ENCODE measurements around the gene ADH1A.

The ADH1A gene

DNA sequence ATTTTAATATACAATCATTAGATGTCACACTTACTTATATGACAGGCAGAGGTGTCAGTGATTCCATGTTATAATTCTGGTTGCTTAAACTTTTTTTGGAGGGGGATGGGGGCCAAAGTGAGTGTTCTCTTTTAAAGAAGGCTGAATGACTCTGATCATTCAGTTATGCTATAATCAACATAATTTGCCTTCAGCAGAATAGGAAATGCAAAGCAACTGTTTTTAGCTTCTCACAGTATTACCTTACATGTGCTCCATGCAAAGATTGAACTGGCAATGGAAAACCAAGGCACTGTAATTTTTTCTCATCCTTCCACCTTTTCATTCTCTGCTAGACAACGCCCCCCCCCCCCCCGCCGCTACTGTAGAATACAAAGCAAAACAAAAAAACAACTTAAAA is 48.4 kb upstream of the ADH1A start (continued):
- TF ChIP-seq, protein P1, sequence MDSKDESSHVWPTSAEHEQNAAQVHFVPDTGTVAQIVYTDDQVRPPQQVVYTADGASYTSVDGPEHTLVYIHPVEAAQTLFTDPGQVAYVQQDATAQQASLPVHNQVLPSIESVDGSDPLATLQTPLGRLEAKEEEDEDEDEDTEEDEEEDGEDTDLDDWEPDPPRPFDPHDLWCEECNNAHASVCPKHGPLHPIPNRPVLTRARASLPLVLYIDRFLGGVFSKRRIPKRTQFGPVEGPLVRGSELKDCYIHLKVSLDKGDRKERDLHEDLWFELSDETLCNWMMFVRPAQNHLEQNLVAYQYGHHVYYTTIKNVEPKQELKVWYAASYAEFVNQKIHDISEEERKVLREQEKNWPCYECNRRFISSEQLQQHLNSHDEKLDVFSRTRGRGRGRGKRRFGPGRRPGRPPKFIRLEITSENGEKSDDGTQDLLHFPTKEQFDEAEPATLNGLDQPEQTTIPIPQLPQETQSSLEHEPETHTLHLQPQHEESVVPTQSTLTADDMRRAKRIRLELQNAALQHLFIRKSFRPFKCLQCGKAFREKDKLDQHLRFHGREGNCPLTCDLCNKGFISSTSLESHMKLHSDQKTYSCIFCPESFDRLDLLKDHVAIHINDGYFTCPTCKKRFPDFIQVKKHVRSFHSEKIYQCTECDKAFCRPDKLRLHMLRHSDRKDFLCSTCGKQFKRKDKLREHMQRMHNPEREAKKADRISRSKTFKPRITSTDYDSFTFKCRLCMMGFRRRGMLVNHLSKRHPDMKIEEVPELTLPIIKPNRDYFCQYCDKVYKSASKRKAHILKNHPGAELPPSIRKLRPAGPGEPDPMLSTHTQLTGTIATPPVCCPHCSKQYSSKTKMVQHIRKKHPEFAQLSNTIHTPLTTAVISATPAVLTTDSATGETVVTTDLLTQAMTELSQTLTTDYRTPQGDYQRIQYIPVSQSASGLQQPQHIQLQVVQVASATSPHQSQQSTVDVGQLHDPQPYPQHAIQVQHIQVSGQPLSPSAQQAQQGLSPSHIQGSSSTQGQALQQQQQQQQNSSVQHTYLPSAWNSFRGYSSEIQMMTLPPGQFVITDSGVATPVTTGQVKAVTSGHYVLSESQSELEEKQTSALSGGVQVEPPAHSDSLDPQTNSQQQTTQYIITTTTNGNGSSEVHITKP (tag by site-specific recombination; IDR thresholded peaks at IDR 0.05), result no peak
- TF ChIP-seq ZNF19 (tag by site-specific recombination; IDR thresholded peaks at IDR 0.05; ENCODE audit: low read depth), result no peak
- no peak for TF ChIP-seq ZNF776 (tag by site-specific recombination; IDR thresholded peaks at IDR 0.05; ENCODE audit: borderline replicate concordance)

- H3K4me1 ChIP-seq (ENCODE audit: control insufficient read depth, insufficient read depth, low read length), result no peaks in the 10 kb centered on the region
- H3K36me3 ChIP-seq (ENCODE audit: control insufficient read depth in 2 of 2, insufficient read depth in 1 of 2, low read length in 2 of 2), result no peaks in the 10 kb centered on the region
- TF ChIP-seq ZXDB (tag by site-specific recombination; IDR thresholded peaks at IDR 0.05) (no peak), BCL6B (tag by site-specific recombination; IDR thresholded peaks at IDR 0.05) (no peak), ZNF239 (tag by site-specific recombination; IDR thresholded peaks at IDR 0.05) (no peak), ZBTB20 (tag by site-specific recombination; IDR thresholded peaks at IDR 0.05) (no peak), ZNF266 (tag by site-specific recombination; IDR thresholded peaks at IDR 0.05; ENCODE audit: low read depth) (no peak), ZNF26 (tag by site-specific recombination; IDR thresholded peaks at IDR 0.05) (no peak)
- TF ChIP-seq, protein P2, sequence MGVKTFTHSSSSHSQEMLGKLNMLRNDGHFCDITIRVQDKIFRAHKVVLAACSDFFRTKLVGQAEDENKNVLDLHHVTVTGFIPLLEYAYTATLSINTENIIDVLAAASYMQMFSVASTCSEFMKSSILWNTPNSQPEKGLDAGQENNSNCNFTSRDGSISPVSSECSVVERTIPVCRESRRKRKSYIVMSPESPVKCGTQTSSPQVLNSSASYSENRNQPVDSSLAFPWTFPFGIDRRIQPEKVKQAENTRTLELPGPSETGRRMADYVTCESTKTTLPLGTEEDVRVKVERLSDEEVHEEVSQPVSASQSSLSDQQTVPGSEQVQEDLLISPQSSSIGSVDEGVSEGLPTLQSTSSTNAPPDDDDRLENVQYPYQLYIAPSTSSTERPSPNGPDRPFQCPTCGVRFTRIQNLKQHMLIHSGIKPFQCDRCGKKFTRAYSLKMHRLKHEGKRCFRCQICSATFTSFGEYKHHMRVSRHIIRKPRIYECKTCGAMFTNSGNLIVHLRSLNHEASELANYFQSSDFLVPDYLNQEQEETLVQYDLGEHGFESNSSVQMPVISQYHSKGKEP (tag by site-specific recombination; IDR thresholded peaks at IDR 0.05), result no peak
- no peaks in the 10 kb centered on the region for H3K9me3 ChIP-seq (ENCODE audit: control insufficient read depth, insufficient read depth, low read depth, low read length)
- no peak overlapping the region for H3K4me3 ChIP-seq (ENCODE audit: low read depth, low read length)
- CTCF ChIA-PET, result no interaction called here
- POLR2A ChIA-PET, result no interaction called here
- no peak overlapping the region for H3K27ac ChIP-seq (ENCODE audit: extremely low read depth, low read depth, low read length)
Observed at GRCh38 chr4:99336553-99336952, 45.8 kb upstream of the ADH1A start.

GRCh38 chr4:99334880-99335279 is 44.1 kb upstream of the ADH1A start:
- no peaks in the 10 kb centered on the region for H3K36me3 ChIP-seq (ENCODE audit: control insufficient read depth in 2 of 2, insufficient read depth in 1 of 2, low read length in 2 of 2)
- no peak overlapping the region for H3K27ac ChIP-seq (ENCODE audit: extremely low read depth, low read depth, low read length)
- H3K4me1 ChIP-seq (ENCODE audit: control insufficient read depth, insufficient read depth, low read length), result no peaks in the 10 kb centered on the region
- CTCF ChIA-PET, result interaction anchor here (0.6 kb wide), 1 partner anchor 611 kb away, joined by 3 read pairs; no protein-coding TSS in a partner anchor
- H3K4me3 ChIP-seq (ENCODE audit: low read depth, low read length), result no peak overlapping the region
- TF ChIP-seq ATF2 (tag by site-specific recombination; IDR thresholded peaks at IDR 0.05; ENCODE audit: low read depth) (no peak), SCRT2 (tag by site-specific recombination; IDR thresholded peaks at IDR 0.05) (0 out of 2 replicates have a peak, but pooled peaks have one; percentile 19), ZNF571 (tag by site-specific recombination; IDR thresholded peaks at IDR 0.05) (no peak), ZNF391 (tag by site-specific recombination; IDR thresholded peaks at IDR 0.05; ENCODE audit: borderline replicate concordance, low read depth) (no peak)
- TF ChIP-seq, protein P3, sequence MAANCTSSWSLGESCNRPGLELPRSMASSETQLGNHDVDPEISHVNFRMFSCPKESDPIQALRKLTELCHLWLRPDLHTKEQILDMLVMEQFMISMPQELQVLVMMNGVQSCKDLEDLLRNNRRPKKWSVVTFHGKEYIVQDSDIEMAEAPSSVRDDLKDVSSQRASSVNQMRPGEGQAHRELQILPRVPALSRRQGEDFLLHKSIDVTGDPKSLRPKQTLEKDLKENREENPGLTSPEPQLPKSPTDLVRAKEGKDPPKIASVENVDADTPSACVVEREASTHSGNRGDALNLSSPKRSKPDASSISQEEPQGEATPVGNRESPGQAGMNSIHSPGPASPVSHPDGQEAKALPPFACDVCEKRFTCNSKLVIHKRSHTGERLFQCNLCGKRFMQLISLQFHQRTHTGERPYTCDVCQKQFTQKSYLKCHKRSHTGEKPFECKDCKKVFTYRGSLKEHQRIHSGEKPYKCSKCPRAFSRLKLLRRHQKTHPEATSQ (tag by site-specific recombination; IDR thresholded peaks at IDR 0.05), result no peak
- POLR2A ChIA-PET, result no interaction called here
- no peaks in the 10 kb centered on the region for H3K9me3 ChIP-seq (ENCODE audit: control insufficient read depth, insufficient read depth, low read depth, low read length)

Measured in HEK293 (cell line).